Measurements from ENCODE around the gene SEMA3E.

Gene SEMA3E

GRCh38 chr7:83643012-83643411, 5.9 kb downstream of the SEMA3E start:
- DNase-seq (ENCODE audit: extremely low read depth in 1 of 2, low read depth in 1 of 2): no peak

GRCh38 chr7:83640731-83641537, 8.0 kb downstream of the SEMA3E start:
- DNase-seq (ENCODE audit: extremely low read depth in 1 of 2, low read depth in 1 of 2): no peak

GRCh38 chr7:83640240-83640639, 8.7 kb downstream of the SEMA3E start:
- no peak for DNase-seq (ENCODE audit: extremely low read depth in 1 of 2, low read depth in 1 of 2)

GRCh38 chr7:83633516-83633915, 15.4 kb downstream of the SEMA3E start:
- DNase-seq (ENCODE audit: extremely low read depth in 1 of 2, low read depth in 1 of 2): no peak

DNA sequence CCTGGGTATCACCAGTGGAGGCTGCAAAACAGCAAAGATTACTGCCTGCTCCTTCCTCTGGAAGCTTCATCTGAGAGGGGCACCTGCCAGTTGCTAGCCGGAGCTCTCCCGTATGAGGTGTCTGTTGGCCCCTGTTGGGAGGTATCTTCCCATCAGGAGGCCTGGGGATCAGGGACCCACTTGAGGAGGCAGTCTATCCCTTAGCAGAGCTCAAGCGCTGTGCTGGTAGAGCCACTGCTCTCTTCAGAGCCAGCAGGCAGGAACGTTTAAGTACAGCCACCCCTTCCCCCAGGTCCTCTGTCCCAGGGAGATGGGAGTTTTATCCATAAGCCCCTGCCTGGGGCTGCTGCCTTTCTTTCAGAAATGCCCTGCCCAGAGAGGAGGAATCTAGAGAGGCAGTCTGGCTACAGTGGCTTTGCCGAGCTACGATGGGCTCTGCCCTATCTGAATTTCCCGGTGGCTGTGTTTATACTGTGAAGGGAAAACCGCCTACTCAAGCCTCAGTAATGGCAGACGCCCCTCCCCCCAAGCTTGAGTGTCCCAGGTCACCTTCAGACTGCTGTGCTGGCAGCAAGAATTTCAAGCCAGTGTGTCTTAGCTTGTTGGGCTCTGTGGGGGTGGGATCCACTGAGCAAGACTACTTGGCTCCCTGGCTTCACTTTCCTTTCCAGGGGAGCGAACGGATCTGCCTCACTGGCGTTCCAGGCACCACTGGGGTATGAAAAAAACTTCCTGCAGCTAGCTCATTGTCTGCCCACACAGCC, 19.6 kb downstream of the SEMA3E start:
- no peak for DNase-seq (ENCODE audit: extremely low read depth in 1 of 2, low read depth in 1 of 2)

DNA sequence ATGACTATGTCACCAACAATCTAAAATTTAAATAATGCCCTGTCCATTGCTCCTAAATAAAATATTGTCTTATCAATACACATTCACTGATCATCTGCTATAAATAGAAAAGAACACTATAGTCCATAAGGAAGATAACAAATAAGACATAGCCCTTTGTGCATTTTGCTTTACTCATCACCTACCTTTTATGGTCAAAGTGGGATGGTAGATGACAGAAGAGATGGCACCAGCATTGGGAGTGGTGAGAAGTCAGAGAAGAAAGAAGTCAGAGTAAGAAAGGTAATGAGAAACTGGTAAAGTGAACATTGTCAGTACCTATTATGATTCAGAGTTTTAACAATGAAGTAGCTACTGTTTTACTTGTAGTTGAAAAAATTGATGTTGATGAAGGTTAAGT, 31.1 kb downstream of the SEMA3E start:
- DNase-seq (ENCODE audit: extremely low read depth in 1 of 2, low read depth in 1 of 2): no peak

DNA sequence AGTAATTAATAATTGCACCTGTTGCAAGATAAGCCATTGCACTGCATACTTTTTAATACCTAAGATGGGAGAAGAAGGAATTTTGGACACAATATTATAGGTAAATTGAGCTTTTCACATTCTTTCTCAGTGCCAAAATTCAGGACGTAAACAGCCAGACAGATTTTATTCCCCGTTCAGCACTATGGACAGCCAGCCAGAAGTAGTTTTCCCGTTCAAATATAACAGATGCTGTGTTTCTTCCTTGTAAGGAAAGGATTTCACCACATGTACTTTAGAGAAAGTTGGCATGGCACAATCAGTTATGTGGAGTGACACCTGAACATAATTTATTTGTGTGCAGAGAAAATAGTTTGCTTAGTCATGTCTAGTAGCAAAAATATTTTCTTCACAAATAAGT, 34.8 kb downstream of the SEMA3E start:
- no peak for DNase-seq (ENCODE audit: extremely low read depth in 1 of 2, low read depth in 1 of 2)

GRCh38 chr7:83613232-83613631, 35.7 kb downstream of the SEMA3E start:
- no peak for DNase-seq (ENCODE audit: extremely low read depth in 1 of 2, low read depth in 1 of 2)

DNA sequence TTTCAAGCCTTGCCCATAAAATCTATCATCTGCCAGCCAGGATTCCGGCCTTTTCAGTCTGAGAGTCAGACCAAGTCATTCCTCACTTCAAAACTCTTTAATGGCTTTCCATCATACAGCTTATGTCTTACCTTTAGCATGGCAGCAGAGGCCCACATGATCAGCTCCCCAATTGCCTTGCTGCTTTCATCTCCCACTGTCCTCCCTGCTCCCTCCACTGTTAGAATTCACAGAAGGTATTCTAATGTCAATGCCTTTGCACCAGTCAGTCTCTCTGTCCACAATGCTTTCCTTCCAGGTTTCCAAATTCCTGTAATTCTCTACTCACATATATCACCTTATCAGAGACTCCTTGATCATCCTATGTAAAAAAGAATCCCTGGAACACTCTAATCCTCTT, 37.2 kb downstream of the SEMA3E start:
- no peak for DNase-seq (ENCODE audit: extremely low read depth in 1 of 2, low read depth in 1 of 2)

GRCh38 chr7:83610649-83611304, 38.2 kb downstream of the SEMA3E start:
- DNase-seq (ENCODE audit: extremely low read depth in 1 of 2, low read depth in 1 of 2): no peak

DNA sequence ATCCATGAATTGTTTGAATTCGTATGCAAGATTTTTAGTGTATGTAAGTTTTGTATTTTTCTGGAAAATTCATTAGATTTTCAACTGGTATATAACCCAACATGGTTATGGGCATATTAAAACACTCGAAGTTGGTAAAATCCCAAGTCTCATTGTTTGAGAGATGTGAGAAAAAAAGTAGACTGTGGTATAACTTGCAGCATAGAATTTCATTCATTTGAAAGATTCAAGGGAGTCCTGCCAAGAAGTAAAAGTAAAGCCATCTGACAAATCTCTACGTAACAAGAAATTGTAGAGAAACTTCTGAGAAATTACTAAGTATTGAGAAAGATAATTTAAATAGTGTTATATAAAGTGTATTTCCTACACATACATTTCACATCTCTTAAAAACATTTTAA, 40.2 kb downstream of the SEMA3E start:
- DNase-seq (ENCODE audit: extremely low read depth in 1 of 2, low read depth in 1 of 2): no peak

DNA sequence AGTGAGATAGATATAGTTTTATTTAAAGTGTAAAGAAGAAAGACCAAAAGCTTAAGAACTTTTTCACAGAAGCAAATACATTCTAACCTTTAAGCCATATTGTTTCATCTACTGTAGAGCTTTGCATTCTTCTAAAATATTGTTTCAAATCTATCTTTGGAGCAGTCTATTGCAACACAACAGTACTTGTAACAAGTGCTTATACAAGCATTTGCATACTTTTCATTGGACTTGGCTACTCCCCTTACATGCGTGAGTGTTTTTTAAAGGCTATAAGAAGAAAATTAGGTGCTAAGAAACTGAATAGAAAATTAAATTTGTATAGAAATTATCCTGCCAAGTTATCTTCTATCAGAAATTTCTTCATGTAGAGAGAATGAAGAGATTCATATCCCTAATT, 45.3 kb downstream of the SEMA3E start:
- DNase-seq (ENCODE audit: extremely low read depth in 1 of 2, low read depth in 1 of 2): no peak

- no peak for DNase-seq (ENCODE audit: extremely low read depth in 1 of 2, low read depth in 1 of 2)
These were observed 49.8 kb downstream of the SEMA3E start for GRCh38 chr7:83599131-83599530.

- no peak for DNase-seq (ENCODE audit: extremely low read depth in 1 of 2, low read depth in 1 of 2)
These were observed 54.9 kb downstream of the SEMA3E start for GRCh38 chr7:83593921-83594475.

GRCh38 chr7:83588602-83589240, 60.2 kb downstream of the SEMA3E start:
- DNase-seq (ENCODE audit: extremely low read depth in 1 of 2, low read depth in 1 of 2): no peak

DNA sequence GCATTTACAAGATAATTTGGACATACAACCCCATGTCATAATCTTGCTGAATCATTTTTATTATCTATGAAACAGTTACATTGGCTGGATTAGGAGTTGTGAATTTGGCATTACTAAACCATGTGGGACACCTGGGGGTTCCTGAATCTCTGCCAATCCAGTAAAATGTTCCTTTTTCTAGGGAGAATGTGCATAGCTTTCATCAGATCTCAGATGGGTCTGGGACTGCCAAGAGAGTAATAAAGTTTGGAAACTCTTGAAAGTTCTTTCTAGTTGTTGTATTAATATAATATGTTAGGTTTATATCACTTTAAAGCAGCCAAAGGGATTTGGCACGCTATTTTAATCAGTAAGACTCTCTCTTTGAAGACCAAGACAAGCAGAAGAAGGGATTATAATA, 62.7 kb downstream of the SEMA3E start:
- DNase-seq (ENCODE audit: extremely low read depth in 1 of 2, low read depth in 1 of 2): no peak

- DNase-seq (ENCODE audit: extremely low read depth in 1 of 2, low read depth in 1 of 2): no peak
These were observed 67.1 kb downstream of the SEMA3E start for GRCh38 chr7:83581667-83582435.

DNA sequence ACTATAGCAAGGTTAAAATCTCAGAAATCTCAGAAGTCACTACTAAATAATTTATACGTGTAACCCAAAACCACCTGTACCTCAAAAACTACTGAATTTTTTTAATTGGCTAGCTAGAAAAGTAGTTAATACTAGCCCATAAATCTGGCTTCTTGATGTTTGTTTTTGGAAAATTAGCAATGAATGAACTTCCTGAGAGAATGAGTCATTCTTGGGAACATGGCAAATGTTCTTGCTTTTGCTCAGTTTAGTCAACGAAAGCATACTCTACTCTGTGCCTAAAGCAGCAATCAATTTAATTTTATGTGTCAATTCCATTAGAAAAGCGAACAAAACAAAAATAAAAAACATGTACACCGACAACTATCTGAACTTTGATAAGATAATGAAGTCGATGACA, 69.2 kb downstream of the SEMA3E start:
- no peak for DNase-seq (ENCODE audit: extremely low read depth in 1 of 2, low read depth in 1 of 2)

- DNase-seq (ENCODE audit: extremely low read depth in 1 of 2, low read depth in 1 of 2): no peak
These were observed 73.5 kb downstream of the SEMA3E start for GRCh38 chr7:83575436-83575835.

- no peak for DNase-seq (ENCODE audit: extremely low read depth in 1 of 2, low read depth in 1 of 2)
These were observed 74.3 kb downstream of the SEMA3E start for GRCh38 chr7:83574616-83575015.

All from activated CD8-positive, alpha-beta memory T cell treated with anti-CD3 and anti-CD28 coated beads for 1 hour (primary cell).